ENCODE results near the gene SLC17A3. TPM values are rescaled to one million over a fixed set of nuclear protein-coding genes. Genes with fewer than 3 reads are reported as not detected.

The SLC17A3 gene
- total RNA-seq, 2 experiments from 2014 or later: 0.06 TPM; not detected in 1

DNA sequence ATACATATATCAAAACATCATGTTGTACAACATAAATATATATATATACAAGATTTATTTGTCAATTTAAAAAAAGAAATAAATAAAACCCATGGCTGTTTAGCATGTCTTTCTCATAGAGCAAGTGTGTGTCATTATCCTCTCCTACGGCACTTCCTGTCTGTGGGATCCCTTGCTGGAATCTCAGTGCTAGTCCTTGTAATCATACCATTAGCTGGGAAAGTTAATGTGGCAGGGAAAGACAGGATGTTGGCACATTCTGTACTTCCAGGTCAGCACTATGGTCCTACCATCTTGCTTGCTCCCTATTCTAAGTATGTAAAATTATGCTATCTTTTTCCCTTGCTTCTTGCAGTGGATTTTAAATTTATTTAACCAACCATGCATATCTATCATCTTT, 9.5 kb upstream of the SLC17A3 start:
- no peaks in the 10 kb centered on the region for H4K20me1 ChIP-seq (ENCODE audit: insufficient read depth, low read length)
- H3K4me3 ChIP-seq (ENCODE audit: low read depth, low read length, poor library complexity, severe bottlenecking): no peak overlapping the region
- DNase-seq (ENCODE audit: low spot score): no peak
- no peaks in the 10 kb centered on the region for H3K79me2 ChIP-seq (ENCODE audit: insufficient read depth, low read depth, low read length)
- ChIA-PET POLR2A (no interaction called here), CTCF (ENCODE audit: unreplicated experiment) (no interaction called here)
- H3K27ac ChIP-seq (ENCODE audit: low read depth, low read length, poor library complexity, severe bottlenecking): no peak overlapping the region
- H3K9me2 ChIP-seq (ENCODE audit: insufficient read depth, low read length): no peaks in the 10 kb centered on the region
- H3K4me2 ChIP-seq (ENCODE audit: low read length): no peak overlapping the region
- BruUV-seq (replicated peaks): no TSS peak
- intact Hi-C loops (cut with micrococcal nuclease; ENCODE audit: unreplicated experiment): no loop called here
- no peak for TF ChIP-seq EZH2phosphoT487 (IDR thresholded peaks at IDR 0.05; ENCODE audit: borderline replicate concordance, low read depth, low read length)
- TF ChIP-seq, protein P1, sequence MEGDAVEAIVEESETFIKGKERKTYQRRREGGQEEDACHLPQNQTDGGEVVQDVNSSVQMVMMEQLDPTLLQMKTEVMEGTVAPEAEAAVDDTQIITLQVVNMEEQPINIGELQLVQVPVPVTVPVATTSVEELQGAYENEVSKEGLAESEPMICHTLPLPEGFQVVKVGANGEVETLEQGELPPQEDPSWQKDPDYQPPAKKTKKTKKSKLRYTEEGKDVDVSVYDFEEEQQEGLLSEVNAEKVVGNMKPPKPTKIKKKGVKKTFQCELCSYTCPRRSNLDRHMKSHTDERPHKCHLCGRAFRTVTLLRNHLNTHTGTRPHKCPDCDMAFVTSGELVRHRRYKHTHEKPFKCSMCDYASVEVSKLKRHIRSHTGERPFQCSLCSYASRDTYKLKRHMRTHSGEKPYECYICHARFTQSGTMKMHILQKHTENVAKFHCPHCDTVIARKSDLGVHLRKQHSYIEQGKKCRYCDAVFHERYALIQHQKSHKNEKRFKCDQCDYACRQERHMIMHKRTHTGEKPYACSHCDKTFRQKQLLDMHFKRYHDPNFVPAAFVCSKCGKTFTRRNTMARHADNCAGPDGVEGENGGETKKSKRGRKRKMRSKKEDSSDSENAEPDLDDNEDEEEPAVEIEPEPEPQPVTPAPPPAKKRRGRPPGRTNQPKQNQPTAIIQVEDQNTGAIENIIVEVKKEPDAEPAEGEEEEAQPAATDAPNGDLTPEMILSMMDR (conservative IDR thresholded peaks at IDR 0.05; ENCODE audit: low read length): no peak
- no peaks in the 10 kb centered on the region for H3K4me1 ChIP-seq (ENCODE audit: insufficient read depth, low read length, poor library complexity, severe bottlenecking)
- H2AFZ ChIP-seq (ENCODE audit: low read length): no peak overlapping the region
- no peaks in the 10 kb centered on the region for H3K9me3 ChIP-seq (ENCODE audit: low read length)
- H3K36me3 ChIP-seq (ENCODE audit: insufficient read depth, low read length): no peaks in the 10 kb centered on the region

DNA sequence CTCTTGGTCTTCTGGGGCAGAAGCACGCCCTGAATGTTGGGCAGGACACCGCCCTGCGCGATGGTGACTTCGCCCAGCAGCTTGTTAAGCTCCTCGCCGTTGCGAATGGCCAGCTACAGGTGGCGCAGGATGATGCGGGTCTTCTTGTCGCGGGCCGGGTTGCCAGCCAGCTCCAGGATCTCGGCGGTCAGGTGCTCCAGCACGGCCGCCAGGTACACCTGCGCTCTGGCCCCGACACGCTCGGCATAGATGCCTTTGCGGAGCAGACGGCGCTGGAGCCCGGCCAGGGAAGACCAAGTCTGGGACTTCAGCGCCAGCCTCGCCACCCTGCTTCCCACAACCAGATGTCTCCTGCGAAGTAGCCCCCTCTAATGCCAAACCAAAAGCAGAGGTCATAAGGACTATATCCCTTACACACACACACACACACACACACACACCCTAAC, 8.0 kb upstream of the SLC17A3 start:
- Histone ChIP-seq H3K9me3 (ENCODE audit: low read length) (no peaks in the 10 kb centered on the region), H2AFZ (ENCODE audit: low read length) (no peak overlapping the region), H3K27ac (ENCODE audit: low read depth, low read length, poor library complexity, severe bottlenecking) (no peak overlapping the region), H4K20me1 (ENCODE audit: insufficient read depth, low read length) (no peaks in the 10 kb centered on the region), H3K9me2 (ENCODE audit: insufficient read depth, low read length) (no peaks in the 10 kb centered on the region), H3K4me1 (ENCODE audit: insufficient read depth, low read length, poor library complexity, severe bottlenecking) (no peaks in the 10 kb centered on the region), H3K4me2 (ENCODE audit: low read length) (no peak overlapping the region), H3K4me3 (ENCODE audit: low read depth, low read length, poor library complexity, severe bottlenecking) (no peak overlapping the region), H3K79me2 (ENCODE audit: insufficient read depth, low read depth, low read length) (no peaks in the 10 kb centered on the region), H3K36me3 (ENCODE audit: insufficient read depth, low read length) (no peaks in the 10 kb centered on the region)
- intact Hi-C loops (cut with micrococcal nuclease; ENCODE audit: unreplicated experiment): no loop called here
- ChIA-PET POLR2A (no interaction called here), CTCF (ENCODE audit: unreplicated experiment) (no interaction called here)
- no TSS peak for BruUV-seq (replicated peaks)
- DNase-seq (ENCODE audit: low spot score): no peak
- no peak for TF ChIP-seq EZH2phosphoT487 (IDR thresholded peaks at IDR 0.05; ENCODE audit: borderline replicate concordance, low read depth, low read length)
- TF ChIP-seq, protein P1 (conservative IDR thresholded peaks at IDR 0.05; ENCODE audit: low read length): no peak

DNA sequence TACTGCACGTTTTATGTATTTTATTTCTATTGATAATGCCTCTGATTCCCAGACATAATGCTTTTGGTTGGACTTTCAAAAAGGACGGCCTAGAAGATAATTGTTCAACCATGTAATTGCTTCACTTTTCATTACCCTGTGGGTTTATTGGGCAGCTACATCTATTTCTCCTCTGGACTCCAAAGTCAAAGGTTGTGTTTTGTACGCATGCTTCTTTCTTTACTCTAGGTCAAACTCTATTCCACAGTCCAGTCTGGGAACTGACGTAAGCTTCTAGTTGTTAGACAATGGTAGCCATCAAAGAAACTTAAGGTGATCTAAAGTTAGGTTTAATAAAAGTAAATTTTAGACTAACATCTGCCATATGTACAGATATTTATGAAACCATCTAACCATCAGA, 6.6 kb upstream of the SLC17A3 start:
- intact Hi-C loops (cut with micrococcal nuclease; ENCODE audit: unreplicated experiment): no loop called here
- TF ChIP-seq EZH2phosphoT487 (IDR thresholded peaks at IDR 0.05; ENCODE audit: borderline replicate concordance, low read depth, low read length): no peak
- TF ChIP-seq, protein P1 (conservative IDR thresholded peaks at IDR 0.05; ENCODE audit: low read length): no peak
- Histone ChIP-seq H3K4me3 (ENCODE audit: low read depth, low read length, poor library complexity, severe bottlenecking) (no peak overlapping the region), H3K9me2 (ENCODE audit: insufficient read depth, low read length) (no peaks in the 10 kb centered on the region), H3K27ac (ENCODE audit: low read depth, low read length, poor library complexity, severe bottlenecking) (no peak overlapping the region), H4K20me1 (ENCODE audit: insufficient read depth, low read length) (no peaks in the 10 kb centered on the region), H2AFZ (ENCODE audit: low read length) (no peak overlapping the region), H3K9me3 (ENCODE audit: low read length) (no peaks in the 10 kb centered on the region), H3K36me3 (ENCODE audit: insufficient read depth, low read length) (no peaks in the 10 kb centered on the region), H3K4me2 (ENCODE audit: low read length) (no peak overlapping the region), H3K79me2 (ENCODE audit: insufficient read depth, low read depth, low read length) (no peaks in the 10 kb centered on the region), H3K4me1 (ENCODE audit: insufficient read depth, low read length, poor library complexity, severe bottlenecking) (no peaks in the 10 kb centered on the region)
- CTCF ChIA-PET (ENCODE audit: unreplicated experiment): no interaction called here
- DNase-seq (ENCODE audit: low spot score): no peak
- POLR2A ChIA-PET: no interaction called here
- BruUV-seq (replicated peaks): no TSS peak

Measured in OCI-LY7 (cell line).